Keratinocyte (primary cell): ENCODE data around the gene TCEA2. TPM values are rescaled to one million over a fixed set of nuclear protein-coding genes. Genes with fewer than 3 reads are reported as not detected.

Experiments
- DNase-seq: peaks from one replicate; pipeline ENCODE4 v3.0.0-alpha.2; 2011; ENCODE audit warnings: low read depth, missing footprints, low spot score
- FAIRE-seq: peaks from 2 replicates; lab custom pipeline; 2011; peaks lifted over from hg19 to GRCh38; lab: Jason Lieb, UNC
- H2AFZ ChIP-seq: 2 replicates; pipeline ENCODE4 v1.6.0; 2012; ENCODE audit warnings: low read length, control low read depth, inconsistent platforms; ENCODE audit not compliant: control insufficient read depth
- H3K27ac ChIP-seq: 2 replicates; pipeline ENCODE4 v1.5.1; 2011; ENCODE audit warnings: low read length; ENCODE audit not compliant: control insufficient read depth, insufficient read depth
- H3K27me3 ChIP-seq: 3 replicates; pipeline ENCODE4 v1.6.0; 2011; ENCODE audit warnings: low read length; ENCODE audit not compliant: control insufficient read depth, insufficient read depth; ENCODE audit errors: extremely low read depth
- H3K36me3 ChIP-seq, 2 experiments: 2 replicates in 1 of 2; 3 replicates in 1 of 2; pipeline ENCODE4 v1.5.1; 2011; ENCODE audit warnings: low read length in 2 of 2, mild to moderate bottlenecking in 1 of 2; ENCODE audit not compliant: control insufficient read depth in 2 of 2, insufficient read depth in 2 of 2; ENCODE audit errors: extremely low read depth in 1 of 2
- H3K4me1 ChIP-seq: 3 replicates; pipeline ENCODE4 v1.5.1; 2011; ENCODE audit warnings: low read length; ENCODE audit not compliant: control insufficient read depth, insufficient read depth; ENCODE audit errors: extremely low read depth
- H3K4me2 ChIP-seq: 3 replicates; pipeline ENCODE4 v1.6.0; 2011; ENCODE audit warnings: low read depth, low read length; ENCODE audit not compliant: control insufficient read depth, insufficient read depth; ENCODE audit errors: extremely low read depth
- H3K4me3 ChIP-seq, 3 experiments: fragments of 200-600 bp in 1 of 3; sonication (generic) in 1 of 3; 2 replicates in 2 of 3; 3 replicates in 1 of 3; pipeline ENCODE4 v1.5.1; 2011 to 2016; ENCODE audit warnings: low read length in 3 of 3, mild to moderate bottlenecking in 3 of 3, control low read depth in 2 of 3, inconsistent platforms in 1 of 3, low read depth in 1 of 3, mixed read lengths in 1 of 3, mixed run types in 1 of 3, moderate library complexity in 1 of 3; ENCODE audit not compliant: control insufficient read depth in 2 of 3, insufficient read depth in 2 of 3; ENCODE audit errors: extremely low read depth in 1 of 3
- H3K79me2 ChIP-seq: 2 replicates; pipeline ENCODE4 v1.6.0; 2012; ENCODE audit warnings: low read length; ENCODE audit not compliant: control insufficient read depth, insufficient read depth
- H3K9ac ChIP-seq: 3 replicates; pipeline ENCODE4 v1.6.0; 2011; ENCODE audit warnings: low read length; ENCODE audit not compliant: control insufficient read depth, insufficient read depth; ENCODE audit errors: extremely low read depth
- H3K9me1 ChIP-seq: 3 replicates; pipeline ENCODE4 v1.6.0; 2011; ENCODE audit warnings: low read length; ENCODE audit not compliant: control insufficient read depth, insufficient read depth; ENCODE audit errors: extremely low read depth
- H3K9me3 ChIP-seq: 2 replicates; pipeline ENCODE4 v1.5.1; 2012; ENCODE audit warnings: low read depth, low read length; ENCODE audit not compliant: control insufficient read depth
- H4K20me1 ChIP-seq: 3 replicates; pipeline ENCODE4 v1.6.0; 2011; ENCODE audit warnings: low read length; ENCODE audit not compliant: control insufficient read depth, insufficient read depth; ENCODE audit errors: extremely low read depth
- EZH2 ChIP-seq: IDR thresholded peaks from one replicate; pipeline ENCODE4 v1.6.1; 2012; ENCODE audit warnings: inconsistent platforms, mild to moderate bottlenecking, low read length, moderate library complexity
- dilution Hi-C: fragments of 300-500 bp; cut with MboI; formaldehyde crosslinking; loops from one replicate; pipeline ENCODE4 v1.7.0; 2020; ENCODE audit warnings: low sequenced_read_pairs; ENCODE audit not compliant: extremely low pct_ligation_motif_present
- polyA plus RNA-seq, 5 experiments: library from polyadenylated mRNA; depleted of rRNA in 3 of 5; stranded (reverse) in 3 of 5; stranded (forward) in 1 of 5; unstranded in 1 of 5; fragments of >200 nt; gene quantifications; 1 replicate in 1 of 5; 2 replicates in 3 of 5; 3 replicates in 1 of 5; pipeline versions ENCODE4 v1.2.1 to v1.2.3, GENCODE V29; 2011 to 2012; ENCODE audit warnings: missing spikeins in 2 of 5, low read depth in 1 of 5, low replicate concordance in 1 of 5
- TF ChIP-seq, protein P1 (sequence below), 3 experiments: IDR thresholded peaks in 1 of 3; conservative IDR thresholded peaks in 1 of 3; optimal IDR thresholded peaks in 1 of 3; 2 replicates in 2 of 3; 3 replicates in 1 of 3; pipeline versions ENCODE3 to v1.5.1; 2011; ENCODE audit warnings: low read length in 3 of 3, mild to moderate bottlenecking in 3 of 3, moderate library complexity in 2 of 3, control low read depth in 1 of 3, inconsistent platforms in 1 of 3; ENCODE audit not compliant: insufficient read depth in 2 of 3; ENCODE audit errors: extremely low read depth in 1 of 3

The TCEA2 gene
- polyA plus RNA-seq, 1 donor (not counting 4 experiments of a cell fraction or from before 2014, with no cell fraction given), result 9.1 TPM

DNA sequence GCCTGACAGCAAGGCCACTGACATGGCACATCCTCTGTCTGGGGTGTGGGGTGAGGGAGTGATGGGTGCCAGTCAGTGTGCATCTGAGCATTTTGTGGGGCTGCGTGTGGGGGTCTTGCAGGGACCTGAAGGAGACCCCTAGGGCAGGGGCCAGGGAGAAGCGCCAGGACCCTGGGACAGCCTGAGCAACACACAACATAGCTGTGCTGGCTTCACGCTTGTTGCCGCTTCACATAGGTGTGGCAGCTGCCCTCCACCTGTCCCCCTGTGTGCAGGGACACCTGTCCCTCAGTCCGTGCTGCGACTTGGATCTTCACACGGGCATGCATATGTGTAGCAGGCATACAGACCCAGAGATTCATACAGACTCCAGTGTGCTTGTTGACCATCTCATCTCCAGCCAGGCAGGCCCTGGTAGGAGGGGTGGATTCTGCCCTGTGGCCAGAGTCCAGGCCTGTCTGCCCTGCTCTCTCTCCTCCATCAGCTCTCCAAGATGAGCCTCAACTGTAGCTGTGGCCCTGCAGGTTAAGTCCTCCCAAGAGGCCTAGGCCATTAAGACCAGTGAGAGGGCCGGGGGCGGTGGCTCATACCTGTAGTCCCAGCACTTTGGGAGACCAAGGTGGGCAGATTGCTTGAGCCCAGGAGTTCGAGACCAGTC lies 47.5 kb downstream of the TCEA2 start:
- Histone ChIP-seq H3K4me1 (no peaks in the 10 kb centered on the region), H3K4me3 (no peak overlapping the region), H3K9ac (no peak overlapping the region), H3K27me3 (no peaks in the 10 kb centered on the region), H3K36me3 (no peaks in the 10 kb centered on the region), H4K20me1 (no peaks in the 10 kb centered on the region), H2AFZ (no peak overlapping the region), H3K79me2 (no peaks in the 10 kb centered on the region), H3K9me3 (no peaks in the 10 kb centered on the region), H3K4me2 (no peak overlapping the region), H3K27ac (no peak overlapping the region), H3K9me1 (no peaks in the 10 kb centered on the region)
- dilution Hi-C loops, result no loop called here
- no peak for DNase-seq
- no peak for FAIRE-seq
- TF ChIP-seq, protein P1, sequence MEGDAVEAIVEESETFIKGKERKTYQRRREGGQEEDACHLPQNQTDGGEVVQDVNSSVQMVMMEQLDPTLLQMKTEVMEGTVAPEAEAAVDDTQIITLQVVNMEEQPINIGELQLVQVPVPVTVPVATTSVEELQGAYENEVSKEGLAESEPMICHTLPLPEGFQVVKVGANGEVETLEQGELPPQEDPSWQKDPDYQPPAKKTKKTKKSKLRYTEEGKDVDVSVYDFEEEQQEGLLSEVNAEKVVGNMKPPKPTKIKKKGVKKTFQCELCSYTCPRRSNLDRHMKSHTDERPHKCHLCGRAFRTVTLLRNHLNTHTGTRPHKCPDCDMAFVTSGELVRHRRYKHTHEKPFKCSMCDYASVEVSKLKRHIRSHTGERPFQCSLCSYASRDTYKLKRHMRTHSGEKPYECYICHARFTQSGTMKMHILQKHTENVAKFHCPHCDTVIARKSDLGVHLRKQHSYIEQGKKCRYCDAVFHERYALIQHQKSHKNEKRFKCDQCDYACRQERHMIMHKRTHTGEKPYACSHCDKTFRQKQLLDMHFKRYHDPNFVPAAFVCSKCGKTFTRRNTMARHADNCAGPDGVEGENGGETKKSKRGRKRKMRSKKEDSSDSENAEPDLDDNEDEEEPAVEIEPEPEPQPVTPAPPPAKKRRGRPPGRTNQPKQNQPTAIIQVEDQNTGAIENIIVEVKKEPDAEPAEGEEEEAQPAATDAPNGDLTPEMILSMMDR (optimal IDR thresholded peaks at IDR 0.05 in 1 of 3, IDR thresholded peaks at IDR 0.05 in 1 of 3, conservative IDR thresholded peaks at IDR 0.05 in 1 of 3; ENCODE audit: extremely low read depth in 1 of 3, insufficient read depth in 2 of 3, low read length in 3 of 3), result no peak
- no peak for TF ChIP-seq EZH2

GRCh38 chr20:64111841-64112641 lies 49.0 kb downstream of the TCEA2 start:
- TF ChIP-seq EZH2, result no peak
- TF ChIP-seq, protein P1 (optimal IDR thresholded peaks at IDR 0.05 in 1 of 3, IDR thresholded peaks at IDR 0.05 in 1 of 3, conservative IDR thresholded peaks at IDR 0.05 in 1 of 3; ENCODE audit: extremely low read depth in 1 of 3, insufficient read depth in 2 of 3, low read length in 3 of 3), result no peak
- peaks cover 3% of the 10 kb centered on the region for H3K27me3 ChIP-seq
- no peak for DNase-seq
- dilution Hi-C loops, result no loop called here
- no peak overlapping the region for H3K9ac ChIP-seq
- H3K4me1 ChIP-seq, result no peaks in the 10 kb centered on the region
- no peaks in the 10 kb centered on the region for H3K79me2 ChIP-seq
- no peaks in the 10 kb centered on the region for H4K20me1 ChIP-seq
- H2AFZ ChIP-seq, result no peak overlapping the region
- H3K4me2 ChIP-seq, result no peak overlapping the region
- no peaks in the 10 kb centered on the region for H3K36me3 ChIP-seq
- FAIRE-seq, result no peak
- H3K4me3 ChIP-seq, result no peak overlapping the region
- H3K9me1 ChIP-seq, result no peaks in the 10 kb centered on the region
- H3K27ac ChIP-seq, result no peak overlapping the region
- no peaks in the 10 kb centered on the region for H3K9me3 ChIP-seq
